AG10803 (cell line): ENCODE measurements around the gene AKR7A3.

Experiments used
- DNase-seq: peaks from one replicate; pipeline ENCODE4 v3.0.0; 2010; ENCODE audit warnings: low read depth
- H3K4me3 ChIP-seq: 2 replicates; pipeline ENCODE4 v1.5.1; 2011; ENCODE audit warnings: mild to moderate bottlenecking, low read length, control low read depth
- CTCF ChIP-seq: conservative IDR thresholded peaks from 2 replicates; pipeline ENCODE4 v1.5.1; 2011; ENCODE audit warnings: mild to moderate bottlenecking, low read length, control low read depth, inconsistent platforms

AKR7A3 gene

GRCh38 chr1:19311931-19312781 lies 23.6 kb upstream of the AKR7A3 start, which contains the start of the genes AKR7A2 and SLC66A1:
Gene AKR7A2 (minus strand): TSS chr1:19312144. CDS start chr1:19312124, 20 bp downstream.
Gene SLC66A1 (plus strand): TSS chr1:19312326. CDS start chr1:19317678, 5,352 bp downstream.
- 0 out of 2 replicates have a peak, but pooled peaks have one; percentile 2 for TF ChIP-seq CTCF
- peak; percentile 89 for DNase-seq
- peak within 1 kb of the TSS; percentile 84 for H3K4me3 ChIP-seq

- TF ChIP-seq CTCF: no peak
These were observed 22.9 kb upstream of the AKR7A3 start for GRCh38 chr1:19311503-19311930.

DNA sequence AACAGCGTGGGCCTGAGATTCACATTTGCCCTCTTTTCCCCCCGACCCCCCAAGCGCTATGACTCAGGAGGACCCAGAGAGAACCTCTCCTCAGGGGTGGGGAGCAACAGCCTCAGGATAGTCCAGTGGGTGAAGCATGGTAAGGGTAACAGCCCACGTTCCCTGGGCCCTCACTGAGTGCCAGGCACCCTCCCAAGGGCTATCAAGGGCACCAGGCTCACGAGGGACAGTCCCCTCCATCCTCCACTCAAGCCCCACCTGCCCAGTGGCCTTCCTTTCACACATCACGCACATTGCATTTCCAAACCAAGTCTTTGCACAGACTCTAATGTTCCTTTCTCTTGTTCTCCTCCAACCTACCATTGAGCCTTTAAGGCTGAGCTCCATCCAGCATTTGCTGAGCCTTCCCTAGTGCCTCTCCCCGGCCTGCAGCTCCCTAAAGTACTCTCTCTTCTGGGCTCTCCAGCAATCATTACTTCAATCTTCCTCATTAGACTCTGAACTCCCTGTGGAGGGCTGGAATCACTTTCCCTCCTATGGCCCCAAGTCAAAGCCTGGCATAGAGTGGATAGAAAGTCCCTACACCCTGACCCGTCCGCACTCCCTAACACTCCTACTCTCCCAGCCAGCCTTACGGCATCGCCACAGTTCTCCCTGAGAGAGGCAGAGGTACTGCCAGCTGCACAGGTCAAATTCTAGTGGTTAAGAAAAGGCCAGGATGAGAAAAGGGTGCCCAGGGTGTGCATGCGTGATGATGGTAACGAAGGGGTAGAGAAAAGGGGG lies 22.3 kb upstream of the AKR7A3 start:
- no peak for TF ChIP-seq CTCF
- DNase-seq: no peak

More at GRCh38 chr1:19311503-19311930, 22.9 kb upstream of the AKR7A3 start:
- peak overlapping the region; percentile 84 for H3K4me3 ChIP-seq
- no peak for DNase-seq

GRCh38 chr1:19310061-19310460 lies 21.5 kb upstream of the AKR7A3 start:
- DNase-seq: peak; percentile 47
- no peak overlapping the region for H3K4me3 ChIP-seq
- no peak for TF ChIP-seq CTCF

More for the DNA sequence above, 22.3 kb upstream of the AKR7A3 start:
- peak overlapping the region; percentile 84 for H3K4me3 ChIP-seq

- no peak for TF ChIP-seq CTCF
- DNase-seq: peak; percentile 69
These were observed 20.7 kb upstream of the AKR7A3 start for GRCh38 chr1:19309123-19309813.

GRCh38 chr1:19308509-19308907 lies 19.9 kb upstream of the AKR7A3 start:
- H3K4me3 ChIP-seq: no peak overlapping the region
- no peak for TF ChIP-seq CTCF
- no peak for DNase-seq

More at GRCh38 chr1:19309123-19309813, 20.7 kb upstream of the AKR7A3 start:
- H3K4me3 ChIP-seq: no peak overlapping the region
